Liver (tissue), 3 donors: ENCODE data around the gene NDUFB2.

ENCODE experiments used
- EGR1 ChIP-seq, 2 donors: IDR thresholded peaks; 2 replicates each; pipeline ENCODE4 v1.6.1; 2016 to 2018; ENCODE audit warnings: antibody characterized with exemption in 2 of 2, low read depth in 2 of 2
- RXRA ChIP-seq, 2 donors: IDR thresholded peaks; 2 replicates each; pipeline ENCODE4 v1.6.1; 2017 to 2018; ENCODE audit warnings: antibody characterized with exemption in 2 of 2, mild to moderate bottlenecking in 1 of 2
- SP1 ChIP-seq: IDR thresholded peaks from 2 replicates; pipeline ENCODE4 v1.6.1; 2018; ENCODE audit warnings: antibody characterized with exemption, mild to moderate bottlenecking
- YY1 ChIP-seq: IDR thresholded peaks from 2 replicates; pipeline ENCODE4 v1.6.1; 2016; ENCODE audit warnings: antibody characterized with exemption, mild to moderate bottlenecking
- TF ChIP-seq, protein P1 (sequence below): fragments of 150-350 bp; IDR thresholded peaks from 2 replicates; pipeline ENCODE4 v1.5.1; 2017; ENCODE audit warnings: improper control_type of control experiment, low read depth, low read length; ENCODE audit not compliant: missing input control
- TF ChIP-seq, protein P2 (sequence below): IDR thresholded peaks from 2 replicates; pipeline ENCODE4 v1.6.1; 2016; ENCODE audit warnings: antibody characterized with exemption
- donor health status: healthy.
- donor health status: healthy.

DNA sequence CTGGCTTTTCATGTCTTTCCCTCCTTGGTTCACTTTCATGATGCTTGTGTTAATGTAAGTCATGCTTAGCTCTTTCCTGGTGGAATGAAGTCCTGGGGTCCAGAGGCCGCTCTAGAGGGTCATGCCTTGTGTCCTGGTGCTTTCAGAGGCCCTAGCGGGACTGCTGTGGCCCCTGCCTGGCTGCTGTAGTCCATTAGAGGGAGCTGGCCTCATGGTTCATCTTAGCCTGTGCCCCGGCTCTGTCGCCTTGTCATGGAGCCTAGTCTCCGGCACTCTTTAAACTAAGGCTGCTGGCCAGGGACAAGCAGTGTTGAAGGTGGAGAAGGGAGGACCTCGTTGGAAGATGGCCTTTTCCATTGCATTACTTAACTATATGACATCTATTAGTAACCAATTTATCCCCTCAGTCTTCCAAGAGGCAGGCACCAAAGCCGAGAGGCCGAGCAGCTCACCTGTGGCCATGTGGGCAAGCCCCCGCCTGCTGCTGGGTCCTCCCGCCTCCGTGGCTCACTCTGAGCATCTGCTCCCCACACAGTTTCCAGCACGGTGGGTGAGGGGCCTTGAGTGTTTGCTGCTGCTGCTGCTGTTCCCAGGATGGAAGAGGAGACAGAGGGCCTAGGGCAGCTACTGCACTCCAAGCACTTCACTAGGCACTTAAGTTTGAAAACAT is 5.0 kb upstream of the NDUFB2 start:
- TF ChIP-seq, protein P1, sequence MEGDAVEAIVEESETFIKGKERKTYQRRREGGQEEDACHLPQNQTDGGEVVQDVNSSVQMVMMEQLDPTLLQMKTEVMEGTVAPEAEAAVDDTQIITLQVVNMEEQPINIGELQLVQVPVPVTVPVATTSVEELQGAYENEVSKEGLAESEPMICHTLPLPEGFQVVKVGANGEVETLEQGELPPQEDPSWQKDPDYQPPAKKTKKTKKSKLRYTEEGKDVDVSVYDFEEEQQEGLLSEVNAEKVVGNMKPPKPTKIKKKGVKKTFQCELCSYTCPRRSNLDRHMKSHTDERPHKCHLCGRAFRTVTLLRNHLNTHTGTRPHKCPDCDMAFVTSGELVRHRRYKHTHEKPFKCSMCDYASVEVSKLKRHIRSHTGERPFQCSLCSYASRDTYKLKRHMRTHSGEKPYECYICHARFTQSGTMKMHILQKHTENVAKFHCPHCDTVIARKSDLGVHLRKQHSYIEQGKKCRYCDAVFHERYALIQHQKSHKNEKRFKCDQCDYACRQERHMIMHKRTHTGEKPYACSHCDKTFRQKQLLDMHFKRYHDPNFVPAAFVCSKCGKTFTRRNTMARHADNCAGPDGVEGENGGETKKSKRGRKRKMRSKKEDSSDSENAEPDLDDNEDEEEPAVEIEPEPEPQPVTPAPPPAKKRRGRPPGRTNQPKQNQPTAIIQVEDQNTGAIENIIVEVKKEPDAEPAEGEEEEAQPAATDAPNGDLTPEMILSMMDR = no peak
- TF ChIP-seq, protein P2, sequence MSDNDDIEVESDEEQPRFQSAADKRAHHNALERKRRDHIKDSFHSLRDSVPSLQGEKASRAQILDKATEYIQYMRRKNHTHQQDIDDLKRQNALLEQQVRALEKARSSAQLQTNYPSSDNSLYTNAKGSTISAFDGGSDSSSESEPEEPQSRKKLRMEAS = no peak
- TF ChIP-seq RXRA (IDR thresholded peaks at IDR 0.05) = no peak
- TF ChIP-seq YY1 = no peak
- no peak for TF ChIP-seq SP1
- TF ChIP-seq EGR1 (IDR thresholded peaks at IDR 0.05; ENCODE audit: low read depth in 2 of 2) = no peak
